ENCODE results near the gene AGXT2. TPM values are rescaled to one million over a fixed set of nuclear protein-coding genes. Genes with fewer than 3 reads are reported as not detected.

AGXT2 gene
- total RNA-seq, 1 experiment from 2014 or later = not detected

DNA sequence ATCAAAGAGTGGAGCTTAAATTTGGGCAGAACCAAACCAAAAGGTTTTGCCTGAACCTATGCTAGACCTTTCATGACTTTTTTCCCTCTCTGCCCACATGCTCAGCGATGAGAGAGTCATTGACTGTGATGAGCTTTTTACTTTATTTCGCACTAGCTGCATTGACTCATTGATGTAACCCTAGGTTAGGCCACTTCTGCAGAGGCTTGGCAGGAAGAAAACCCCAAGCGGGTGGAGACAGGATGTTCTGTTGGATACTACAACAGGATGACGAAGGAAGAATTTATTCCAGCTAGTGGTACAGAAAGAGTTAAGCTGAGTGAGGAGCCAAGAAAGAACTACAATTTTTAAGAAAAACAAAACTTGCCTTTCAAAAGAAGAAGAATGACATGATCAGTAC lies 18.4 kb downstream of the AGXT2 start:
- DNase-seq (ENCODE audit: low read depth, low spot score) = no peak
- in situ Hi-C loops (cut with HindIII; ENCODE audit: low pct_unique_long_range_greater_than_20kb, low sequenced_read_pairs) = no loop called here

DNA sequence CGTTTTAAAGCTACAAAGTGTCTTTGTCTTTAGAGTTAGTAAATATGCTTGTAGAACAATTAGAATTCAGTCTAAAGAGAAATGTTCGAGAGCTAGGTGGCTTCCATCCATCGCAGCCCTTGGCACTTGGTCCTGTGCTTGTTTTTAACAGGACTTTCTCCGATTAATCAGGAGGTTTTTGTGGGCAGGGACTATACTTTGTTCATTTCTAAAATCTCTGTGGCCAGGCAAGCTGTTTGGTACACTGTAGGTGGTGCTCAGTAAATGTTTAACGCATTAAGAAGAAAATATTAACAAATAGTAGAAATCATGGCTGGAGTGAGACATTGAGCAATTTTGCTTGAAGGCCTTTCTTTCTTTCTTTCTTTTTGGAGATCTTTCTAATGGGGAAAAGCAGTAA lies 20.8 kb downstream of the AGXT2 start:
- no peak for DNase-seq (ENCODE audit: low read depth, low spot score)
- in situ Hi-C loops (cut with HindIII; ENCODE audit: low pct_unique_long_range_greater_than_20kb, low sequenced_read_pairs) = no loop called here

DNA sequence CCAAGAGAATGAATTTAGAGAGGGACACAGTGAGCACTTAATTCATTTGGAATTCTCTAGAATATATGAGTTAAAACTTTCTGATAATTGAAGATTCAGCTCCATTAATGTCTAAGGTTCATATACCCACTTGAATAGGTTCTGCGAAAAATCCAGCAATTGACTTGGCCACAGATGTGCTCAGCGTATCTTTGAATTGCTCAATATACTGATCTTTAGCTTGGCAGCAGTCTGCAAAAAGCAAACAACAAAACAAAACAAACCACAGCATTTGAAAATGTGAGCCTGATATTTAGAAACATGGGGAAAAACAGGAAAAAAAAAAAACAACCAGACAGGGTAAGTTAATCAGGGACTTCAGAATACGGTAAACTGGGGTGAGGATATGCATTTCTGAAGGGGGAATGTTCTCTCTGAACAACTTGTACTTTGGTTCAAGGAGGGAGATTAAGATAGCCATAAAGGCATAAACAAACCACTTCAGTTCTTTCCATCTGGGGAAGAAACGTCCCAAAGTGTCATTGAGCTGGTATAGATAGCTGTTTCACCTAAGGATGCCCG lies 21.4 kb downstream of the AGXT2 start:
- in situ Hi-C loops (cut with HindIII; ENCODE audit: low pct_unique_long_range_greater_than_20kb, low sequenced_read_pairs) = no loop called here
- DNase-seq (ENCODE audit: low read depth, low spot score) = no peak

DNA sequence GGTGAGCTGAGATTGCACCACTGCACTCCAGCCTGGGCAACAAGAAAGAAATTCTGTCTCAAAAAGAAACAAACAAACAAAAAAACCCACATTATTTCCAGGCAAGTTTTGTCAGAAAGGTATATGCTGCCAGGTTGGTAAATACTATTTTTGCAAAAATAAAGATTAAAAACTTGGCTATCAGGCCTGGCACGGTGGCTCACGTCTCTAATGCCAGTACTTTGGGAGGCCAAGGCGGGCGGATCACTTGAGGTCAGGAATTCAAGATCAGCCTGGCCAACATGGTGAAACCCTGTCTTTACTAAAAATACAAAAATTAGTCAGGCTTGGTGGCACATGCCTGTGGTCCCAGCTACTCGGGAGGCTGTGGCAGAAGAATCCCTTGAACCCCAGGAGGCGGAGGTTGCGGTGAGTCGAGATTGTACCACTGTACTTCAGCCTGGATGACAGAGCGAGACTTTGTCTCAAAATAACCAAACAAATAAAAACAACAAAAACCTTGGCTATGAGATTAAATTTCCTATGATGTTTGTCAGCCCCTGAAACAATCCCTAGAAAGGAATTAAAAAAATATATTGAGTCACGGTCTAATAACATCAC lies 22.7 kb downstream of the AGXT2 start:
- no peak for DNase-seq (ENCODE audit: low read depth, low spot score)
- in situ Hi-C loops (cut with HindIII; ENCODE audit: low pct_unique_long_range_greater_than_20kb, low sequenced_read_pairs) = no loop called here

DNA sequence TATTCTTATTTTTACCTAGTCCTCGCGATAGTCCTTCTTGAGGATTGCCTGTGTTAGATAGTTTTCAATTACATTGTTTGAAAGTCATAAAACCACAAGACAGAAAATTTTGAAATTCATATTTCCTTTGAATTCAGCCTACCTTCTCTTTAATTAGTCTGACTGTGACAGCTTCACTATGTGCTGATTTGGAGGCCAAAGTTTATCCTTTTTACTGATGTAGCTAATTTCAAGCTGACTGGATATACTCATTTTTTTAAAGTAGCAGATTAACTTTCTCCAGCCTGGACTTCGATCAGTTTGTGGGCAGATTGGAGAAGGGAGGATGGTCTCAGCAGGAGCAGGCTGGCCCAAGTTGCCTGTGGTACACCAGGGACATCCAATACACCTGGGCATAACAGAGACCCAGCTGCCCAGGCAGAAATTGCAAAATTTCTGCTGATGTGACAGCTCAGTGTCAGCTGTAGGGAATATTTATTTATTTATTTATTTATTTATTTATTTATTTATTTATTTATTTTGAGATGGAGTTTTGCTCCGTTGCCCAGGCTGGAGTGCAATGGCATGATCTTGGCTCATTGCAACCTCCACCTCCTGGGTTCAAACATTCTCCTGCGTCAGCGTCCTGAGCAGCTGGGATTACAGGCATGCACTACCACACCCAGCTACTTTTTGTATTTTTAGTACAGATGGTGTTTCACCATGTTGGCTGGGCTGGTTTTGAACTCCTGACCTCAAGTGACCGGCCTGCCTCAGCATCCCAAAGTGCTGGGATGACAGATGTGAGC lies 24.2 kb downstream of the AGXT2 start:
- in situ Hi-C loops (cut with HindIII; ENCODE audit: low pct_unique_long_range_greater_than_20kb, low sequenced_read_pairs) = no loop called here

DNA sequence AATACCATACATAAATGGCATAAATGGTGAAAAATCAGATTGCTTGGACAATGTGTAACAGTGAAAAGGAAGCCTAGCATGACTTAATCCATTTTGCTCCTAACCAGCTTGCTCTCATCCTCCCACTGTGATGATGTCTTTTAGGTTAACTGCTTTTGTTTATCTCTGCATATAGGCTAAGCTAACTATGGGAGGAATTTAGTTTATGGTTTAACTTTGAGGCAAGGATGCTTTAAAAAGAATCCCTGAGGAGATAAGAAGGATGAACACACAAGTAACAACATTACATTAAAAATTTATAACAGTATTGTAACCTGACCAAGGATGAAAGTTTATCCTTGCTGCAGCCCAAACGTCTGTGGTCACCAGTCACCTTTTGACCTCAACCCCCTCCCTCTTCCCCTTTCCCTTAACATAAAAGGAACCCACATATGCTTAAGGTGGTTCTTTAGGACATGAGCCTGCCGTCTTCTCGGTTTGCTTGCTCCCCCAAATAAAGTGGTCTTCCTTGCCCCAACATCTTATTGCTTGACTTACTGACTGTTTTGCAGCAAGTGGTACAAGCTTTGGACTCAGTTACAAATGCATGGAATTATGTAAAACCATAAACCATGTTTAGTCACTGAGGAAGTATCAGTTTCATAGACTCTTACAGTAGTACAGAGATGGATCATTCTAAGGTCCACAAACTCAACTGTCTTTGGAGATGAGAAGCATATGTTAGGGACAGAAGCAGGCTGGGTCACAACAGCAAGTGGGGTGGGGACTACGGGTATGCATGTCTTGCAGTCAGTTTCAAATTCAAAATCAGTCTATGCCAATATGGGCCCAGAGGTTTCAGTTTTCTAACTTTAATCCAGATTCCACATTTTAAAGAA lies 31.3 kb downstream of the AGXT2 start:
- in situ Hi-C loops (cut with HindIII; ENCODE audit: low pct_unique_long_range_greater_than_20kb, low sequenced_read_pairs) = no loop called here
- DNase-seq (ENCODE audit: low read depth, low spot score) = no peak

More for the DNA sequence above, 24.2 kb downstream of the AGXT2 start:
- no peak for DNase-seq (ENCODE audit: low read depth, low spot score)

DNA sequence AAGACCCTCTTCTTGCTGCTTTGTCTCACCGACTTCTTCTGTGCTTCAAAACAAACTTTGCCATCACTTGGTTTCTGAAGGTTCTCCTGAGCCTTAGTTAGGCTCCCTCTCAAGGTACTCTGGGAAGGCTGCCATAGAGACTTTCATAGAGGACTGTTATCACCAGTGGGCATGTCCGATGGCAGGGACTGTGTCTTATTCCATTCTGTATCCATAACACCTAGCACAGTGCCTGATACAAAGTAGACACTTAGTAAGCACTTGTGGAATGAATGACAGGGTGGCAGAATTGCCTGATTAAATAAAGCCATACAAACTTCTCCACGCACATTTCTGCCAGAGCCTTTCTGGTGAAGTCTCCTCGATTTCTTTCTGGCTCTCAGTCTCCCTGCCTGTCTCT lies 32.7 kb downstream of the AGXT2 start:
- DNase-seq (ENCODE audit: low read depth, low spot score) = no peak
- in situ Hi-C loops (cut with HindIII; ENCODE audit: low pct_unique_long_range_greater_than_20kb, low sequenced_read_pairs) = no loop called here

DNA sequence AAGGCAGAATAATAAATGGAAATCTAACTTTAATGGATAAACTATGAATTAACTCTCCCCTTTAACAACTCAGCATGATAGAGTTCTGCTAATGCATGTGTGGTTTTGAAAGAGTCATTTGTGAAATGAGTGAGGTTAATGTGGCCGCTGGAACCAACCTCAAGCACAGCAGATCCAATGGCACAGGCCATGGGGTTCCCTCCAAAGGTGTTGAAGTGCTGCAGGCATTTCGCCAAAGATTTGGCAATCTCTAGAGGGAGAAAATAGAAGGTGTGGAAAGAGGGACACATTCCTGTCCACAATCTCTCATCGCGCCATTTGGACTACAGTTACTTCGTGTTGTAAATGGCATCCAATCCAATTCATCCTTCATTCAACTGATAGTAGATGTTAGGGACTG lies 35.0 kb downstream of the AGXT2 start:
- no peak for DNase-seq (ENCODE audit: low read depth, low spot score)
- in situ Hi-C loops (cut with HindIII; ENCODE audit: low pct_unique_long_range_greater_than_20kb, low sequenced_read_pairs) = no loop called here

DNA sequence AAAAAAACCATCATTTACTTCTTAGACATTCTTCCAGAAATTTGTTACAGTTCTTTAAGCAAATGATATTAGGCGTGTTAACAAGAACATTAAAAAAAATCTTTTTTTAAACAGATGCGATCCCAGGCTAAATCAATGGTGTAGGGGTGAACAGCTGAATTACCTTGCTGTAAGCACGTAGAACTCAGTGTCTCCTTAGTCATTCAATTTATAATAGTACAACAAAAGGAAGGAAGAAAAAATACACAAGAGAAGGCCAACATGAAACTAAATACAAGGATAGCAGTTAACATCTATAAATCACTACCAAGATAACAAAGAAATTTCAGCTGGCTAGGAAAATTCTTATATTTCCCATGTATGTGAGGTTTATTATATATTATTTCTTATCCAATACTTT lies 35.4 kb downstream of the AGXT2 start:
- in situ Hi-C loops (cut with HindIII; ENCODE audit: low pct_unique_long_range_greater_than_20kb, low sequenced_read_pairs) = no loop called here
- DNase-seq (ENCODE audit: low read depth, low spot score) = no peak

DNA sequence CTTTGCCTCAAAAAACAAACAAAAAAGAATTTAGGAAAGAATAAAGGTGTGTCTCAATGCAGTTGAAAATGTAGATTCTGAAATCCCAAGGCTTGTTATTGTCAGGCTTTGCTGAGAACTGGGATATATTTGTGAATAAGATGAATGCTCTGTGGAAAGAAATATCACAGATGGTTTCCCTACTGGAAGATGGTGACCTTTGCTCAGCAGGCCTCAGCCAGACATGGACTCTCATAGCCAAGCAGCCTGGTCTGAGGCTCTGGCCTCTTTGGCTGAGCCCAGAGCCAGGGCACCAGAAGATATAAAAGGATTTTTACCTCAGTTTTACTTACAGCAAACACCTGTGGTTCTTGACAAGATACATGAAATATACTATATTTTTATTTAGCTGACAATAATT lies 37.1 kb downstream of the AGXT2 start:
- in situ Hi-C loops (cut with HindIII; ENCODE audit: low pct_unique_long_range_greater_than_20kb, low sequenced_read_pairs) = no loop called here
- DNase-seq (ENCODE audit: low read depth, low spot score) = no peak

DNA sequence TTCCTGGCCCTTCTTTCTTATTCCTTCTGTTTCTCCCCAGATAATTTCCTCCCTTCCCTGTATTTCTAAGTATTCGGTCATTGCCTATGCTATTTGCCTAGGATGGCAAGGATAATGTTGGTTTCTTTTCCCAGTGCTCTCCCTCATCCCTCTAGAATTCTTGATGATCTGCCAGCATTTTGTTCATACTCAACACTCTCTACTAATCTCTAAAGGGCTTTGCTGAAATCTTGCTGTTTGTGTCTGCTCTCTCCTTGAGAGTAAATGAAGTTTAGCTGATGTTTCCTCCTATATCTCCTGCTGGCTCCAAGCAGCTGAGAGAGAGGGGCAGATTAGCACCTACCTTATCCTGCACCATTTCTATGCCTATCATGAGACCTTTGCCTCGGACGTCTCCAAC lies 38.1 kb downstream of the AGXT2 start:
- in situ Hi-C loops (cut with HindIII; ENCODE audit: low pct_unique_long_range_greater_than_20kb, low sequenced_read_pairs) = no loop called here
- no peak for DNase-seq (ENCODE audit: low read depth, low spot score)

DNA sequence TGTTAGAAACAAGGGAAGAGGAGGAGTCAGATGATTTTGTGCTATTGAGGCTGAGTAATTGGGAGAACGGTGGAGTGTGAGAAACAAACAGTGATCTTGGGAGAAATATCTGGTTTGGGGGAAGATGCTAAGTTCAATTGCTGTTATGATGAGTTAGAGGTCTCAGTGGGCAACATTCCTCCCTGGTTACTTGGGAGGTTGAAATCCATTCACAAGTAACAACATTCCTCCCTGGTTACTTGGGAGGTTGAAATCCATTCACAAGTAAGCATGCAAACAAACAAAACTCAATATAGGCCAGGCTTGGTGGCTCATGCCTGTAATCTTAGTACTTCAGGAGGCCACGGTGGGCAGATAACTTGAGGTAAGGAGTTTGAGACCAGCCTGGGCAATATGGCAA lies 38.7 kb downstream of the AGXT2 start:
- in situ Hi-C loops (cut with HindIII; ENCODE audit: low pct_unique_long_range_greater_than_20kb, low sequenced_read_pairs) = no loop called here
- no peak for DNase-seq (ENCODE audit: low read depth, low spot score)

DNA sequence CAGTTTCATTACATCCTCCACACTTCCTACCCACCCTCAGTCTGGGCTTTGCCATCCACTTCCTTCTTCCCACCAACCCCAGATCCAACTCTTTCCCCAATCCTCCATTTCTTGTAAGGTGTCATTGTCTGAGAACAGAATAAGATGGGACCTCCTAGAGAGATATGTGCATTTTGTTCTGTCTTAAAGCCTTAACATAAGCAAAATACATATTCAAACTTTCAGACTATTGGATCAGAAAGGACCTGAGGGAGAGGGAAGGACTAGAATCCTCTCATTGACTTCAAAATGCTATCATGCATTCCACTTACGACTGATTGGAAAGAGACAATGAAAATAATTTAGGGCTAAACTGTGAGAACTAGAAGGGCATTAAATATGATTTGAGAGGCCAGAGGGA lies 43.0 kb downstream of the AGXT2 start:
- in situ Hi-C loops (cut with HindIII; ENCODE audit: low pct_unique_long_range_greater_than_20kb, low sequenced_read_pairs) = no loop called here
- DNase-seq (ENCODE audit: low read depth, low spot score) = no peak

DNA sequence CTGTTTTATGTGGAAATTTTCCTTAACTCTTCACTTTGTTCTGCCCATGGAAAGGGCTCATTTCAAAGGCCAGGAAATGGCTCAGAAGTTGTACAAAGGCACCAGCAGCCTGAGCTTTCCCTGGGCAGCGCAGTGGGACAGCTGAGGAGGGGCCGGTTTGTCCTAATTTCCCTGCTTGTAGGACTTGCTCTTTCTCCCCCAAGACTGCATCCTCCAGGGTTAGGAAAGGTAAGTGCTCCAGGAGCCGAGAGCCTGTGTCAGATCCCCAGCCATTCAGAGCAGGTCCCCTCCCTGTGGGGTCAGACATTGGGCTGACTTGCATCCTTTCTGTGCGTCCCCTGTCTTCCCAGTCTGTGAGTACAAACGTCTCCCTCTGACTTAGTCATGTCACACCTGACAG lies 43.5 kb downstream of the AGXT2 start:
- in situ Hi-C loops (cut with HindIII; ENCODE audit: low pct_unique_long_range_greater_than_20kb, low sequenced_read_pairs) = no loop called here
- no peak for DNase-seq (ENCODE audit: low read depth, low spot score)

DNA sequence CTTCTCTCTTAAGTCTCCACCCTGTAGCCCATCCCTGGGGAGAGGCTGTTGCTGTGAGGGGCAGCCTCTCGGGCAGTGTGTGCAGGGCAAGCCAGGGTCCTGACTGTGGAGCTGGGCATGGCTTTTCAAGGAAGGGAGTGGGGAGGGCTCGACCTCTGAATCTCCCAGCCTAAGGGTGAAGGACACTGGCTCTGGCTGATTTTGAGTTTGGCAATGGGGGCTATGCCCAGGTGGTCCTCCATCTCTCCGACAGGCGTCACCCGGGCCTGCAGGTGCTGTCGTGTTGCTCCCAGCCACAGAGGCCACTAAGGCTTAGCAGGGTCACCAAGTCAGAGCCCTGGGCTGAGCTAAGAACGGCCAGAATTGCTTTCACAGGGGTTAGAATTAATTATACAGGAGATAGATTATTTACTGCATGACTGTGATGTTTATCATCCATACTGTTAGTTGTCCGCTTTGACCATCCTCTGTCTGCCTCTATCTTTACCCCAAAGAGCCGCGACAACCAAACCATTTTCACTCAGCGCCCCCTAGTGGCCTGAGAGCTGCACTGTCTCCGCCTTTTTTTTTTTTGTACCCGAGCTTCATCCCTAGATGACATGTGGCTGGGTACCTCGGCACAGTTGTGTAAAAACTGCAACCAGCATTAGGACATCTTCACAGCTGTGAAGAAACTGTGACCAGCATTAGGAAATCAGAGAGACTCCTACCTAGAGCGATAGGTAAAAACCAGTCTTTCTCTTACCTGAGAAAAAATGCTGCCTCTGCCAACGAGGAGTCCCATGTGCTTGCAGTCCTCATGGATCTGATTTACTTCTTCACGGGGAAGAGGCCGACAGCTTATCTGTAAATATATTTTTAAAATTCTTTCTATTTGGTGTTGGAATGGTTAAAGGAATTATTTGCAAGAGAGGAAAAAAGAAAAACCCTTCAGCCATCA lies 44.5 kb downstream of the AGXT2 start:
- in situ Hi-C loops (cut with HindIII; ENCODE audit: low pct_unique_long_range_greater_than_20kb, low sequenced_read_pairs) = no loop called here
- peak; percentile 86 for DNase-seq (ENCODE audit: low read depth, low spot score)

DNA sequence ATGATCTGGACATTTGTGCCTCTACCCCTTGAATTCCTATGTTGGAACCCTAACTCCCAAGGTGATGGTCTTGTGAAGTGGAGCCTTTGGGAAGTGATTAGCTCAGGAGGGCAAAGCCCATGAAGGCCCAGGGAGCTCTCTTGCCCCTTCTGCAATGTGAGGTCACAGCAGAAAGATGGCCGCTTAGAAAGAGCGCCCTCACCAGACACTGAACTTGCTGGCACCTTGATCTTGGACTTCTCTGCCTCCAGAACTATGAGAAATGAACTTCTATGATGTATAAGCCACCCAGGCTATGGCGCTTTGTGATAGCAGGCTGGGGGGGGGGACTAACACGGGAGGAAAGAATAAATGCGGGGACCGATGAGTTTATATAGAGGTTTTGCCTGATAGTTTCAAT lies 45.3 kb downstream of the AGXT2 start:
- in situ Hi-C loops (cut with HindIII; ENCODE audit: low pct_unique_long_range_greater_than_20kb, low sequenced_read_pairs) = no loop called here
- peak; percentile 23 for DNase-seq (ENCODE audit: low read depth, low spot score)

DNA sequence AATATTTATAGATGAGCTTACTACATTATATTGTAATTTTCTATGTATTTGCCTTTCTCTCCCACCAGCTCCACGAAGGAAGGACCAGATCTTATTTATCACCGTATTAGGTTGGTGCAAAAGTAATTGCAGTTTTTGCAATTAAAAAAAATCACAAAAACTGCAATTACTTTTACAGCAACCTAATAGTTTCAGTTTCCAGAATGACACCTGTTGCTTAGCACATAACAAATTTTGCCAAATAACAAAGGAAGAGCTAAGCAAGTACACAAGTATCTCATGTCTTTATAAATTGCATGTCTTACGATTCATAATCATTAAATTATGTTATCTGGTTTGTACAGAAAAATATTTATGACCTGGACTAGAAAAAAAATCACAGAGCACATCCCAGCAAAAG lies 45.9 kb downstream of the AGXT2 start:
- in situ Hi-C loops (cut with HindIII; ENCODE audit: low pct_unique_long_range_greater_than_20kb, low sequenced_read_pairs) = no loop called here

More for the DNA sequence above, 45.9 kb downstream of the AGXT2 start:
- DNase-seq (ENCODE audit: low read depth, low spot score) = no peak

Measured in SK-MEL-5 (cell line).